GM12878 (cell line): ENCODE measurements around the gene CAB39L. TPM values are rescaled to one million over a fixed set of nuclear protein-coding genes. Genes with fewer than 3 reads are reported as not detected.

ENCODE experiments used
- BACH1 ChIP-seq: fragments of 450-650 bp; IDR thresholded peaks from 2 replicates; pipeline ENCODE4 v1.6.1; 2017; ENCODE audit warnings: mild to moderate bottlenecking, borderline replicate concordance
- BCL11A ChIP-seq: IDR thresholded peaks from 2 replicates; pipeline ENCODE4 v1.6.1; 2011; ENCODE audit warnings: low read depth, low read length
- CHD4 ChIP-seq: fragments of 200-600 bp; sonication (generic); IDR thresholded peaks from 2 replicates; pipeline ENCODE4 v1.6.1; 2016; ENCODE audit warnings: mild to moderate bottlenecking
- DPF2 ChIP-seq: fragments of 450-650 bp; IDR thresholded peaks from 2 replicates; pipeline ENCODE4 v1.6.1; 2017; ENCODE audit warnings: mild to moderate bottlenecking
- EZH2 ChIP-seq: IDR thresholded peaks from 2 replicates; pipeline ENCODE4 v1.6.1; 2012; ENCODE audit warnings: low read depth, mild to moderate bottlenecking, control low read depth, inconsistent platforms, low read length, borderline replicate concordance; ENCODE audit not compliant: control insufficient read depth
- RAD51 ChIP-seq: fragments of 450-650 bp; IDR thresholded peaks from 2 replicates; pipeline ENCODE4 v1.6.1; 2016; ENCODE audit warnings: moderate library complexity, mild to moderate bottlenecking, inconsistent platforms
- SMAD5 ChIP-seq: IDR thresholded peaks from 2 replicates; pipeline ENCODE4 v1.6.1; 2016; ENCODE audit warnings: antibody characterized with exemption, low read depth
- polyA plus RNA-seq, 11 experiments: library from polyadenylated mRNA; depleted of rRNA in 4 of 11; unstranded in 6 of 11; stranded (reverse) in 5 of 11; fragments of >200 nt; fragmentation: Nextera tagmentation in 4 of 11; fragmentation: Illumina TruSeq in 1 of 11; extraction: Ambion mirVana in 4 of 11; extraction: Trizol in 1 of 11; gene quantifications; 1 replicate in 1 of 11; 2 replicates in 10 of 11; pipeline versions ENCODE4 v1.2.1 to v1.2.3, GENCODE V29; 2011 to 2016; ENCODE audit warnings: inconsistent platforms in 2 of 11, missing spikeins in 2 of 11, low read depth in 1 of 11
- total RNA-seq, 4 experiments: library from RNA; depleted of rRNA in 3 of 4; stranded (reverse); fragments of >200 nt in 3 of 4; fragmentation: Illumina TruSeq in 1 of 4; extraction: Trizol in 1 of 4; gene quantifications; 2 replicates each; pipeline versions ENCODE4 v1.2.1 to v1.2.3, GENCODE V29; 2013 to 2021
- TF ChIP-seq, protein P1 (sequence below), 3 experiments: IDR thresholded peaks in 2 of 3; conservative IDR thresholded peaks in 1 of 3; 2 replicates each; pipeline ENCODE4 v1.5.1; 2011; ENCODE audit warnings: low read depth in 3 of 3, low read length in 3 of 3, mild to moderate bottlenecking in 3 of 3, control low read depth in 2 of 3, moderate library complexity in 2 of 3, inconsistent platforms in 1 of 3, mixed read lengths in 1 of 3; ENCODE audit not compliant: control insufficient read depth in 2 of 3, insufficient read depth in 1 of 3; ENCODE audit errors: extremely low read depth in 1 of 3
- TF ChIP-seq, protein P2 (sequence below): IDR thresholded peaks from 2 replicates; pipeline ENCODE4 v1.6.1; 2012; ENCODE audit warnings: low read depth, low read length, improper control_type of control experiment
- TF ChIP-seq, protein P3 (sequence below): IDR thresholded peaks from 2 replicates; pipeline ENCODE4 v1.6.1; 2011; ENCODE audit warnings: low read depth, low read length, improper control_type of control experiment, borderline replicate concordance
- TF ChIP-seq, protein P4 (sequence below): IDR thresholded peaks from 2 replicates; pipeline ENCODE4 v1.6.1; 2011; ENCODE audit warnings: low read depth, mild to moderate bottlenecking, low read length, moderate library complexity, borderline replicate concordance; ENCODE audit errors: extremely low read depth
- TF ChIP-seq, protein P5 (sequence below): fragments of 450-650 bp; IDR thresholded peaks from 2 replicates; pipeline ENCODE4 v1.6.1; 2016; ENCODE audit warnings: mild to moderate bottlenecking, moderate library complexity, borderline replicate concordance
- TF ChIP-seq, protein P6 (sequence below): fragments of 450-650 bp; IDR thresholded peaks from 2 replicates; pipeline ENCODE4 v1.6.1; 2017; ENCODE audit warnings: mild to moderate bottlenecking, low read depth, inconsistent platforms; ENCODE audit not compliant: poor library complexity, severe bottlenecking
- TF ChIP-seq, protein P7 (sequence below): fragments of 450-650 bp; IDR thresholded peaks from 2 replicates; pipeline ENCODE4 v1.6.1; 2016; ENCODE audit warnings: mild to moderate bottlenecking

Gene CAB39L
- total and polyA plus RNA-seq, 10 of the 15 experiments (the other 5 are each of a cell fraction or from before 2014, with no cell fraction given), result 0.88 to 3.0 (median 1.7) TPM

DNA sequence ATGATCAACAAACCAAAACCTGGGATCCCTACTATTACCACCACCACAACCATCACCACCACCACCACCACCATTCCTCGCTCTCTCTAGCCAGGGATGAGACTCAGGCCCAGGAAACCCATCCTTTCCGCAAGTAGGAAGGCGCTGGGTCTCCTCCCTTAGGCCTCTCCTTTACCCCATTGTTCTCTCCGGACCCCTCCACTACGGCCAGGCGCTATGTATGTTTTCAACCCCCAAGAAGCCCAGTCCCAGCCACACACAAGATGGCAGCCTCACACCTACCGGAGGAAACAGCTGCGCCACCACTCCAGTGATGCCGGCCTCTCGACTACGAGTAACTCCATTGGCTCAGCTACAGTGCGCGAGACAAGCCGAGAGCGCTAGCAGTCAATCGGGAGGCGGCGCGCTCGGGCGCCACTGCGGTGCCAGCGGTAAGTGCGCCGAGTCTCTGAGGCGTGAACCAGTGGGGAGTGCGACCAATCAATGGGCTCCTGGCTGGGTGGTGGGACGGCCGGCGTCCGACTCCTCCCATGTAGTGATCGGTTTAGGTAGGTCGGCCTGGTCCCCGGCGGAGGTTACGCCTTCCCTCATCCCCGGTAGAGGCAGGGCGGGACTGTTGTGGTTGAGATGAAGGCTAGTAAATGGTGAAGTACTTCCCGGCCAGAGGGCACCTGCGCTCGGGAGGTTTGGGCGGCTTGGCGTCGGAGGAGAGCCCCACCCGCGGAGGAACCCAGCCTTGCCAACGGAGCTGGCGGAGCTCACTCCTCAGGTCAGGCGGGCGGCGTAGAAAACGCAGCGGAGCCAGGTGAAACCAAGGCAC, at the start of gene CAB39L, which contains the start of gene SETDB2 (continued):
- TF ChIP-seq, protein P1, sequence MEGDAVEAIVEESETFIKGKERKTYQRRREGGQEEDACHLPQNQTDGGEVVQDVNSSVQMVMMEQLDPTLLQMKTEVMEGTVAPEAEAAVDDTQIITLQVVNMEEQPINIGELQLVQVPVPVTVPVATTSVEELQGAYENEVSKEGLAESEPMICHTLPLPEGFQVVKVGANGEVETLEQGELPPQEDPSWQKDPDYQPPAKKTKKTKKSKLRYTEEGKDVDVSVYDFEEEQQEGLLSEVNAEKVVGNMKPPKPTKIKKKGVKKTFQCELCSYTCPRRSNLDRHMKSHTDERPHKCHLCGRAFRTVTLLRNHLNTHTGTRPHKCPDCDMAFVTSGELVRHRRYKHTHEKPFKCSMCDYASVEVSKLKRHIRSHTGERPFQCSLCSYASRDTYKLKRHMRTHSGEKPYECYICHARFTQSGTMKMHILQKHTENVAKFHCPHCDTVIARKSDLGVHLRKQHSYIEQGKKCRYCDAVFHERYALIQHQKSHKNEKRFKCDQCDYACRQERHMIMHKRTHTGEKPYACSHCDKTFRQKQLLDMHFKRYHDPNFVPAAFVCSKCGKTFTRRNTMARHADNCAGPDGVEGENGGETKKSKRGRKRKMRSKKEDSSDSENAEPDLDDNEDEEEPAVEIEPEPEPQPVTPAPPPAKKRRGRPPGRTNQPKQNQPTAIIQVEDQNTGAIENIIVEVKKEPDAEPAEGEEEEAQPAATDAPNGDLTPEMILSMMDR (IDR thresholded peaks at IDR 0.05 in 2 of 3, conservative IDR thresholded peaks at IDR 0.05 in 1 of 3; ENCODE audit: control insufficient read depth in 2 of 3, extremely low read depth in 1 of 3, insufficient read depth in 1 of 3, low read depth in 3 of 3, low read length in 3 of 3), result peak; percentile 35 to 47 (median 40); a peak in 4 of 6 replicates
- TF ChIP-seq, protein P2, sequence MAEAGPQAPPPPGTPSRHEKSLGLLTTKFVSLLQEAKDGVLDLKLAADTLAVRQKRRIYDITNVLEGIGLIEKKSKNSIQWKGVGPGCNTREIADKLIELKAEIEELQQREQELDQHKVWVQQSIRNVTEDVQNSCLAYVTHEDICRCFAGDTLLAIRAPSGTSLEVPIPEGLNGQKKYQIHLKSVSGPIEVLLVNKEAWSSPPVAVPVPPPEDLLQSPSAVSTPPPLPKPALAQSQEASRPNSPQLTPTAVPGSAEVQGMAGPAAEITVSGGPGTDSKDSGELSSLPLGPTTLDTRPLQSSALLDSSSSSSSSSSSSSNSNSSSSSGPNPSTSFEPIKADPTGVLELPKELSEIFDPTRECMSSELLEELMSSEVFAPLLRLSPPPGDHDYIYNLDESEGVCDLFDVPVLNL, result peak; percentile 47; the same call in 1 of the 2 replicates
- TF ChIP-seq, protein P3, sequence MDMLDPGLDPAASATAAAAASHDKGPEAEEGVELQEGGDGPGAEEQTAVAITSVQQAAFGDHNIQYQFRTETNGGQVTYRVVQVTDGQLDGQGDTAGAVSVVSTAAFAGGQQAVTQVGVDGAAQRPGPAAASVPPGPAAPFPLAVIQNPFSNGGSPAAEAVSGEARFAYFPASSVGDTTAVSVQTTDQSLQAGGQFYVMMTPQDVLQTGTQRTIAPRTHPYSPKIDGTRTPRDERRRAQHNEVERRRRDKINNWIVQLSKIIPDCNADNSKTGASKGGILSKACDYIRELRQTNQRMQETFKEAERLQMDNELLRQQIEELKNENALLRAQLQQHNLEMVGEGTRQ, result no peak
- TF ChIP-seq, protein P4, sequence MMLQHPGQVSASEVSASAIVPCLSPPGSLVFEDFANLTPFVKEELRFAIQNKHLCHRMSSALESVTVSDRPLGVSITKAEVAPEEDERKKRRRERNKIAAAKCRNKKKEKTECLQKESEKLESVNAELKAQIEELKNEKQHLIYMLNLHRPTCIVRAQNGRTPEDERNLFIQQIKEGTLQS, result no peak
- TF ChIP-seq DPF2 (peak; percentile 42; the same call in 1 of the 2 replicates), RAD51 (0 out of 2 replicates have a peak, but pooled peaks have one; percentile 15), BACH1 (peak; percentile 69), EZH2 (no peak), CHD4 (no peak), SMAD5 (peak; percentile 59; the same call in 1 of the 2 replicates), BCL11A (no peak)
- TF ChIP-seq, protein P5, sequence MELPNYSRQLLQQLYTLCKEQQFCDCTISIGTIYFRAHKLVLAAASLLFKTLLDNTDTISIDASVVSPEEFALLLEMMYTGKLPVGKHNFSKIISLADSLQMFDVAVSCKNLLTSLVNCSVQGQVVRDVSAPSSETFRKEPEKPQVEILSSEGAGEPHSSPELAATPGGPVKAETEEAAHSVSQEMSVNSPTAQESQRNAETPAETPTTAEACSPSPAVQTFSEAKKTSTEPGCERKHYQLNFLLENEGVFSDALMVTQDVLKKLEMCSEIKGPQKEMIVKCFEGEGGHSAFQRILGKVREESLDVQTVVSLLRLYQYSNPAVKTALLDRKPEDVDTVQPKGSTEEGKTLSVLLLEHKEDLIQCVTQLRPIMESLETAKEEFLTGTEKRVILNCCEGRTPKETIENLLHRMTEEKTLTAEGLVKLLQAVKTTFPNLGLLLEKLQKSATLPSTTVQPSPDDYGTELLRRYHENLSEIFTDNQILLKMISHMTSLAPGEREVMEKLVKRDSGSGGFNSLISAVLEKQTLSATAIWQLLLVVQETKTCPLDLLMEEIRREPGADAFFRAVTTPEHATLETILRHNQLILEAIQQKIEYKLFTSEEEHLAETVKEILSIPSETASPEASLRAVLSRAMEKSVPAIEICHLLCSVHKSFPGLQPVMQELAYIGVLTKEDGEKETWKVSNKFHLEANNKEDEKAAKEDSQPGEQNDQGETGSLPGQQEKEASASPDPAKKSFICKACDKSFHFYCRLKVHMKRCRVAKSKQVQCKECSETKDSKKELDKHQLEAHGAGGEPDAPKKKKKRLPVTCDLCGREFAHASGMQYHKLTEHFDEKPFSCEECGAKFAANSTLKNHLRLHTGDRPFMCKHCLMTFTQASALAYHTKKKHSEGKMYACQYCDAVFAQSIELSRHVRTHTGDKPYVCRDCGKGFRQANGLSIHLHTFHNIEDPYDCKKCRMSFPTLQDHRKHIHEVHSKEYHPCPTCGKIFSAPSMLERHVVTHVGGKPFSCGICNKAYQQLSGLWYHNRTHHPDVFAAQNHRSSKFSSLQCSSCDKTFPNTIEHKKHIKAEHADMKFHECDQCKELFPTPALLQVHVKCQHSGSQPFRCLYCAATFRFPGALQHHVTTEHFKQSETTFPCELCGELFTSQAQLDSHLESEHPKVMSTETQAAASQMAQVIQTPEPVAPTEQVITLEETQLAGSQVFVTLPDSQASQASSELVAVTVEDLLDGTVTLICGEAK, result peak; percentile 78
- TF ChIP-seq, protein P6, sequence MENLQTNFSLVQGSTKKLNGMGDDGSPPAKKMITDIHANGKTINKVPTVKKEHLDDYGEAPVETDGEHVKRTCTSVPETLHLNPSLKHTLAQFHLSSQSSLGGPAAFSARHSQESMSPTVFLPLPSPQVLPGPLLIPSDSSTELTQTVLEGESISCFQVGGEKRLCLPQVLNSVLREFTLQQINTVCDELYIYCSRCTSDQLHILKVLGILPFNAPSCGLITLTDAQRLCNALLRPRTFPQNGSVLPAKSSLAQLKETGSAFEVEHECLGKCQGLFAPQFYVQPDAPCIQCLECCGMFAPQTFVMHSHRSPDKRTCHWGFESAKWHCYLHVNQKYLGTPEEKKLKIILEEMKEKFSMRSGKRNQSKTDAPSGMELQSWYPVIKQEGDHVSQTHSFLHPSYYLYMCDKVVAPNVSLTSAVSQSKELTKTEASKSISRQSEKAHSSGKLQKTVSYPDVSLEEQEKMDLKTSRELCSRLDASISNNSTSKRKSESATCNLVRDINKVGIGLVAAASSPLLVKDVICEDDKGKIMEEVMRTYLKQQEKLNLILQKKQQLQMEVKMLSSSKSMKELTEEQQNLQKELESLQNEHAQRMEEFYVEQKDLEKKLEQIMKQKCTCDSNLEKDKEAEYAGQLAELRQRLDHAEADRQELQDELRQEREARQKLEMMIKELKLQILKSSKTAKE, result no peak
- TF ChIP-seq, protein P7, sequence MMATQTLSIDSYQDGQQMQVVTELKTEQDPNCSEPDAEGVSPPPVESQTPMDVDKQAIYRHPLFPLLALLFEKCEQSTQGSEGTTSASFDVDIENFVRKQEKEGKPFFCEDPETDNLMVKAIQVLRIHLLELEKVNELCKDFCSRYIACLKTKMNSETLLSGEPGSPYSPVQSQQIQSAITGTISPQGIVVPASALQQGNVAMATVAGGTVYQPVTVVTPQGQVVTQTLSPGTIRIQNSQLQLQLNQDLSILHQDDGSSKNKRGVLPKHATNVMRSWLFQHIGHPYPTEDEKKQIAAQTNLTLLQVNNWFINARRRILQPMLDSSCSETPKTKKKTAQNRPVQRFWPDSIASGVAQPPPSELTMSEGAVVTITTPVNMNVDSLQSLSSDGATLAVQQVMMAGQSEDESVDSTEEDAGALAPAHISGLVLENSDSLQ, result peak; percentile 92
